ENCODE results near the gene MTHFD2.

The MTHFD2 gene

DNA sequence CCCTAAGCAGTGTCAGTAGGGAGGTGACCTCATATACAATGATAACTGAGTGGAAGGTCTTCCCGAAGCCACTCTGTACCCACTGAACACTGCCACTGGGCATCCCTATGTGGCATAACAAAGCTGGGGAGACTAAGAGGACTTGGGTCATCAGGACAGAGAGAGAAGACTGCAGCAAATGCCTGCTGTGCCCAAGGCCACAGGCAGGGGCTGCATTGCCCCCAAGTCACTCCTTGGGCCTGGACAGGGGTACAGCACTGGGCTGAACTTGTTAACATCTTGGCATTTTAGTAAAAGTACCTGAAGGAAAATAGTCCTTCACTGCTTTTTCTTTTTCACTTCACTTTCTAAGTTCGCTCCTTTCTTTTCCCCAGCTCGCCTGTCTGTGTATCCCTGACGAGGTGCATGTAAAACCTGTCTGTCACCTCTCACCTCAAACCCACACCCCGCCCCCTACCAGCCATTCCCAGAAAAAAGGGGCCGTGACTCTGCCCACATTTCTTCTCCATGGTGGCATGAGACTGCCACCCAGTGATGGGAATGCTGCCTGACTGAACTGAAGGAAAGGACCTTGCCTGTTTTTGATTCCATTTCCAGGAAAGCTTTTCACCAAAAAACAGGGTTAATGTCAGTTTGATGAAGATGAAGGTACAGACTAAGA, 62.9 kb downstream of the MTHFD2 start (continued):
- TF ChIP-seq REST (tag by site-specific recombination; IDR thresholded peaks at IDR 0.05) (no peak), CTCF (tag by site-specific recombination; IDR thresholded peaks at IDR 0.05) (peak; percentile 83), EGR2 (tag by site-specific recombination; IDR thresholded peaks at IDR 0.05; ENCODE audit: low read depth) (peak; percentile 36; the same call in 1 of the 2 replicates), SP3 (tag by site-specific recombination; IDR thresholded peaks at IDR 0.05) (no peak)
- TF ChIP-seq, protein P1, sequence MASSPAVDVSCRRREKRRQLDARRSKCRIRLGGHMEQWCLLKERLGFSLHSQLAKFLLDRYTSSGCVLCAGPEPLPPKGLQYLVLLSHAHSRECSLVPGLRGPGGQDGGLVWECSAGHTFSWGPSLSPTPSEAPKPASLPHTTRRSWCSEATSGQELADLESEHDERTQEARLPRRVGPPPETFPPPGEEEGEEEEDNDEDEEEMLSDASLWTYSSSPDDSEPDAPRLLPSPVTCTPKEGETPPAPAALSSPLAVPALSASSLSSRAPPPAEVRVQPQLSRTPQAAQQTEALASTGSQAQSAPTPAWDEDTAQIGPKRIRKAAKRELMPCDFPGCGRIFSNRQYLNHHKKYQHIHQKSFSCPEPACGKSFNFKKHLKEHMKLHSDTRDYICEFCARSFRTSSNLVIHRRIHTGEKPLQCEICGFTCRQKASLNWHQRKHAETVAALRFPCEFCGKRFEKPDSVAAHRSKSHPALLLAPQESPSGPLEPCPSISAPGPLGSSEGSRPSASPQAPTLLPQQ (tag by site-specific recombination; IDR thresholded peaks at IDR 0.05) = no peak
- TF ChIP-seq, protein P2, sequence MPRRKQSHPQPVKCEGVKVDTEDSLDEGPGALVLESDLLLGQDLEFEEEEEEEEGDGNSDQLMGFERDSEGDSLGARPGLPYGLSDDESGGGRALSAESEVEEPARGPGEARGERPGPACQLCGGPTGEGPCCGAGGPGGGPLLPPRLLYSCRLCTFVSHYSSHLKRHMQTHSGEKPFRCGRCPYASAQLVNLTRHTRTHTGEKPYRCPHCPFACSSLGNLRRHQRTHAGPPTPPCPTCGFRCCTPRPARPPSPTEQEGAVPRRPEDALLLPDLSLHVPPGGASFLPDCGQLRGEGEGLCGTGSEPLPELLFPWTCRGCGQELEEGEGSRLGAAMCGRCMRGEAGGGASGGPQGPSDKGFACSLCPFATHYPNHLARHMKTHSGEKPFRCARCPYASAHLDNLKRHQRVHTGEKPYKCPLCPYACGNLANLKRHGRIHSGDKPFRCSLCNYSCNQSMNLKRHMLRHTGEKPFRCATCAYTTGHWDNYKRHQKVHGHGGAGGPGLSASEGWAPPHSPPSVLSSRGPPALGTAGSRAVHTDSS (tag by site-specific recombination; IDR thresholded peaks at IDR 0.05) = no peak

DNA sequence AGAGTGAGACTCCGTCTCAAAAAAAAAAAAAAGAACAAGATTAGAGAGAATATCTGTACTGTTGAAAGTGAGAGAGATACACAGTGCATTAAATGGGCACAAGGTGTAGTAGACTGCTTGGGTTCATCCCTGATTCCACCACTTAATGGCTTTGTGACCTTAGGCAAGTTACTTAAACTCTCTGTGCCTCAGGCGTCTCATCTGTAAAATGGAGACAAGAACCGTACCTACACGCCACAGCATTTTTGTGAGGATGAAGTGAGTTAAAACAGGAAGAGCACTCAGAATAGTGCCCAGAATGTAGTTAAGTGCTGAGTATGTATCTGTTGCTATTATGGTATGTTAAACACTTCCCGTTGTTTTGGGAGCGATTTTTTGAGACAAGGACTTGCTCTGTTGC, 64.3 kb downstream of the MTHFD2 start:
- H3K36me3 ChIP-seq (ENCODE audit: control insufficient read depth in 2 of 2, insufficient read depth in 1 of 2, low read length in 2 of 2) = no peaks in the 10 kb centered on the region
- POLR2A ChIA-PET = interaction anchor here (0.7 kb wide), 1 partner anchor 325 kb away, joined by 3 read pairs; no protein-coding TSS in a partner anchor
- H3K4me1 ChIP-seq (ENCODE audit: control insufficient read depth, insufficient read depth, low read length) = peaks cover 3% of the 10 kb centered on the region; the same call in 1 of the 2 replicates
- H3K4me3 ChIP-seq (ENCODE audit: low read depth, low read length) = no peak overlapping the region
- no peaks in the 10 kb centered on the region for H3K9me3 ChIP-seq (ENCODE audit: control insufficient read depth, insufficient read depth, low read depth, low read length)
- no peak overlapping the region for H3K27ac ChIP-seq (ENCODE audit: extremely low read depth, low read depth, low read length)
- CTCF ChIA-PET = interaction anchor here (0.6 to 2.7 kb wide), 3 partner anchors 13 to 129 kb away, joined by 4 to 17 read pairs (median 10); no protein-coding TSS in a partner anchor
- TF ChIP-seq ZNF776 (tag by site-specific recombination; IDR thresholded peaks at IDR 0.05; ENCODE audit: borderline replicate concordance) (no peak), GLIS2 (tag by site-specific recombination; IDR thresholded peaks at IDR 0.05) (no peak), AEBP2 (tag by site-specific recombination; IDR thresholded peaks at IDR 0.05; ENCODE audit: borderline replicate concordance) (no peak), ZNF701 (tag by site-specific recombination; IDR thresholded peaks at IDR 0.05) (no peak), ZNF221 (tag by site-specific recombination; IDR thresholded peaks at IDR 0.05; ENCODE audit: borderline replicate concordance) (no peak), ZNF571 (tag by site-specific recombination; IDR thresholded peaks at IDR 0.05) (no peak), ZNF140 (tag by site-specific recombination; IDR thresholded peaks at IDR 0.05) (no peak), ZSCAN18 (tag by site-specific recombination; IDR thresholded peaks at IDR 0.05) (no peak), ZNF501 (tag by site-specific recombination; IDR thresholded peaks at IDR 0.05) (no peak), ZNF791 (tag by site-specific recombination; IDR thresholded peaks at IDR 0.05) (no peak)
- TF ChIP-seq, protein P3, sequence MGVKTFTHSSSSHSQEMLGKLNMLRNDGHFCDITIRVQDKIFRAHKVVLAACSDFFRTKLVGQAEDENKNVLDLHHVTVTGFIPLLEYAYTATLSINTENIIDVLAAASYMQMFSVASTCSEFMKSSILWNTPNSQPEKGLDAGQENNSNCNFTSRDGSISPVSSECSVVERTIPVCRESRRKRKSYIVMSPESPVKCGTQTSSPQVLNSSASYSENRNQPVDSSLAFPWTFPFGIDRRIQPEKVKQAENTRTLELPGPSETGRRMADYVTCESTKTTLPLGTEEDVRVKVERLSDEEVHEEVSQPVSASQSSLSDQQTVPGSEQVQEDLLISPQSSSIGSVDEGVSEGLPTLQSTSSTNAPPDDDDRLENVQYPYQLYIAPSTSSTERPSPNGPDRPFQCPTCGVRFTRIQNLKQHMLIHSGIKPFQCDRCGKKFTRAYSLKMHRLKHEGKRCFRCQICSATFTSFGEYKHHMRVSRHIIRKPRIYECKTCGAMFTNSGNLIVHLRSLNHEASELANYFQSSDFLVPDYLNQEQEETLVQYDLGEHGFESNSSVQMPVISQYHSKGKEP (tag by site-specific recombination; IDR thresholded peaks at IDR 0.05) = no peak
- TF ChIP-seq, protein P4, sequence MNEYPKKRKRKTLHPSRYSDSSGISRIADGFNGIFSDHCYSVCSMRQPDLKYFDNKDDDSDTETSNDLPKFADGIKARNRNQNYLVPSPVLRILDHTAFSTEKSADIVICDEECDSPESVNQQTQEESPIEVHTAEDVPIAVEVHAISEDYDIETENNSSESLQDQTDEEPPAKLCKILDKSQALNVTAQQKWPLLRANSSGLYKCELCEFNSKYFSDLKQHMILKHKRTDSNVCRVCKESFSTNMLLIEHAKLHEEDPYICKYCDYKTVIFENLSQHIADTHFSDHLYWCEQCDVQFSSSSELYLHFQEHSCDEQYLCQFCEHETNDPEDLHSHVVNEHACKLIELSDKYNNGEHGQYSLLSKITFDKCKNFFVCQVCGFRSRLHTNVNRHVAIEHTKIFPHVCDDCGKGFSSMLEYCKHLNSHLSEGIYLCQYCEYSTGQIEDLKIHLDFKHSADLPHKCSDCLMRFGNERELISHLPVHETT (tag by site-specific recombination; IDR thresholded peaks at IDR 0.05) = no peak
- TF ChIP-seq, protein P5, sequence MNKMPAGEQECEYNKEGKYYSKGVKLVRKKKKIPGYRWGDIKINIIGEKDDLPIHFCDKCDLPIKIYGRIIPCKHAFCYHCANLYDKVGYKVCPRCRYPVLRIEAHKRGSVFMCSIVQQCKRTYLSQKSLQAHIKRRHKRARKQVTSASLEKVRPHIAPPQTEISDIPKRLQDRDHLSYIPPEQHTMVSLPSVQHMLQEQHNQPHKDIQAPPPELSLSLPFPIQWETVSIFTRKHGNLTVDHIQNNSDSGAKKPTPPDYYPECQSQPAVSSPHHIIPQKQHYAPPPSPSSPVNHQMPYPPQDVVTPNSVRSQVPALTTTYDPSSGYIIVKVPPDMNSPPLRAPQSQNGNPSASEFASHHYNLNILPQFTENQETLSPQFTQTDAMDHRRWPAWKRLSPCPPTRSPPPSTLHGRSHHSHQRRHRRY (tag by site-specific recombination; IDR thresholded peaks at IDR 0.05) = no peak

All from HEK293 (cell line).